Erythroblast (primary cell): Measurements from ENCODE around the gene SERPINC1.
"Not testable (repeated sequence)": the region's sequence is repeated elsewhere in the genome, so short reads cannot be mapped to it uniquely, and the experiment has no call there.

Source experiments
- GATA1 ChIP-seq: IDR thresholded peaks from 2 replicates; pipeline ENCODE4 v1.6.1; 2011; ENCODE audit warnings: low read depth, mild to moderate bottlenecking, control low read depth, low read length, moderate library complexity
- POLR2A ChIP-seq: IDR thresholded peaks from 2 replicates; pipeline ENCODE4 v1.6.1; 2011; ENCODE audit warnings: mild to moderate bottlenecking, low read length

DNA sequence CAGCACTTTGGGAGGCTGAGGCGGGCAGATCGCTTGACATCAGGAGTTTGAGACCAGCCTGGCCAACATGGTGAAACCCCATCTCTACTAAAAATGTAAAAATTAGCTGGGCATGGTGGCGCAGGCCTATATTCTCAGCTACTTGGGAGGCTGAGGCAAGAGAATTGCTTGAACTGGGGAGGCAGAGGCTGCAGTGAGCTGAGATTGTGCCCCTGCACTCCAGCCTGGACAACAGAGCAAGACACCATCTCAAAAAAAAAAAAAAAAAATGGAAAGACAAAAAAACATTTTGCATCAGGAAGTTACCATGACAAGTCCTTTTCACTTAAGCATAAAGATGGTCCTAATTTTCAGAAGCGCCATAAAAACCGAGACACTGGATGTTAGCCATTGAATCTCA lies 13.4 kb upstream of the SERPINC1 start:
- TF ChIP-seq POLR2A, GATA1: not testable (repeated sequence)
